HG03095 (cell line): ENCODE measurements around the gene CFAP210.

ENCODE experiments used
- ATAC-seq: cut with Tn5 transposase; IDR thresholded peaks from one replicate; pipeline ENCODE4 v1.9.1; 2021; ENCODE audit warnings: moderate library complexity; ENCODE audit not compliant: unreplicated experiment

The CFAP210 gene

GRCh38 chr2:169676357-169676756 is 17.8 kb downstream of the CFAP210 start:
- no peak for ATAC-seq

- no peak for ATAC-seq
Measured at GRCh38 chr2:169673921-169674320, 20.3 kb downstream of the CFAP210 start.

GRCh38 chr2:169673106-169673505 is 21.1 kb downstream of the CFAP210 start:
- ATAC-seq, result no peak

DNA sequence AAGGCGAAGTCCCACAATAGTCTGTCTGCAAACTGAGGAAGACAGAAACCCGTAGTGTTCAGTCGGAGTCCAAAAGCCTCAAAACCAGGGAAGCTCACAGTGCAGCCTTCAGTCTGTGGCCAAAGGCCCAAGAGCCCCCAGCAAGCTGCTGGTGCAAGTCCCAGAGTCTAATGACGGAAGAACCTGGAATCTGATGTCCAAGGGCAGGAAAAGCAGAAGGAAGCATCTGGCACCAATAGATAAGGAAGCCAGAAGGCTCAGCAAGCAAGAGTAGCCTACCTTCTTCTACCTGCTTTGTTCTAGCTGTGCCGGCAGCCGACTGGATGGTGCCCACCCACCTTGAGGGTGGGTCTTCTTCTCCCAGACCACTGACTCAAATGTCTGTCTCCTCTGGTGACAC is 21.8 kb downstream of the CFAP210 start:
- no peak for ATAC-seq

- ATAC-seq, result no peak
Measured at GRCh38 chr2:169670937-169671336, 23.3 kb downstream of the CFAP210 start.

DNA sequence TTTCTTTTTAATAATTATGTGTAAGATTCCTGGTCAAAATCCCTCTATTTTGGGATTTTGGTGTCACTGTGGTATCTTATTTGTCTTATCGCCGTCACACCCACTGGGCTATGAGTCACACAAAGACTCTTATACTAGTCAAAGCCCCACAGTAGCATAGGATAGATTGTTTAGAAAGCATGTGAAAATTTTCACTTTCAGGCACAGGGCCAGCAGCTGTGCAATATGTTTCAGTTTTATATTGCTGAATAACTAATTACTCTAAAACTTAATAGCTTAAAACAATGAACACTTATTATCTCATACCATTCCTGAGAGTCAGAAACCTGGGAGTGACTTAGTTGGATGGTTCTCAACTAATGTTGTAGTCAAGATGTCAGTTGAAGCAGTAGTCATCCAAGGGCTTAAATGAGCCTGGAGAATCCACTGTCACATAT is 24.0 kb downstream of the CFAP210 start:
- ATAC-seq, result no peak

- ATAC-seq, result no peak
Measured at GRCh38 chr2:169667583-169667982, 26.6 kb downstream of the CFAP210 start.

DNA sequence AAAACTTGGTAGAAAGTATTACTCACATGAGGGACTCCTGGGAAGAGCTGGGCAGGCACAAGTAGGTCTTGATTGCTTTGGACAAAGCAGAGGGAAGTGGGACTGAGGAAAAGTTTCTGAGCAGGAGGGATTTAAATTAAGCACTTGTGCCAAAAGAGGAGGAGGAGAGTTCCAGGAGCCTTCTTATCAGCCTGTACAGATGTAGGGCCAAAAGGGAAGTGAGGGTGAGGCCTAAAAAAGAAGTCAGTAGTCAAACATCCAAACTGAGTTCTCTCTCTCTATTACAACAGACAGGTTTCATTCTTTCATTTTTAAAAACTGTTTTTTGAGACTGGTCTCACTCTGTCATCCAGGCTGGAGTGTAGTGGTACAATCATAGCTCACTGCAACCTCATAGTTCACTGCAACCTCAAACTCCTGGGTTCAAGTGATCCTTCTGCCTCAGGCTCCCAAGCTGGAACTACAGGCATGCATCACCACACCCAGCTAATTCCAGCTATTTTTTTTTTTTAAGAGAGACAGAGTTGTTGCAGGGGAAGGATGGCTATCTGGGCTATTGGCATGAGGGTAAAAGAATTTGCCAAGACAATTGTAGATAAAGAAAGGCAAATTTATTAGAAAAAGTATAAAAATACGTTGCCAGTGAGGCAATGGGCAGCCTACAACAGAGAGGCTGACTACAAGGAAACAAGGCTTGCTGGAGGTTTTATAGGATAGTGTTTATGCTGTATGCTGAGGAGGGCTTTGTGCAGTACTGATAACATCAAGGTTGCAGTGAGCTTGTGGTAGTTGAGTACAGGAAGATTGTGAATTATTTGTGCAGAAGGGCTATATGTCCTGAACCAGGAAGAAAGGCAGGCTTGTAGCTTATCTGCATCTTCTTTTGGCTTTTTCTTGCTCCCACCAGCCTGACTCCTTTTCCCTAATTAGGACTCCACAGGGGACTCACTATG is 29.0 kb downstream of the CFAP210 start:
- no peak for ATAC-seq

- no peak for ATAC-seq
Measured at GRCh38 chr2:169664600-169664977, 29.6 kb downstream of the CFAP210 start.

GRCh38 chr2:169663247-169663646 is 31.0 kb downstream of the CFAP210 start:
- no peak for ATAC-seq

- no peak for ATAC-seq
Measured at GRCh38 chr2:169662744-169663143, 31.5 kb downstream of the CFAP210 start.

DNA sequence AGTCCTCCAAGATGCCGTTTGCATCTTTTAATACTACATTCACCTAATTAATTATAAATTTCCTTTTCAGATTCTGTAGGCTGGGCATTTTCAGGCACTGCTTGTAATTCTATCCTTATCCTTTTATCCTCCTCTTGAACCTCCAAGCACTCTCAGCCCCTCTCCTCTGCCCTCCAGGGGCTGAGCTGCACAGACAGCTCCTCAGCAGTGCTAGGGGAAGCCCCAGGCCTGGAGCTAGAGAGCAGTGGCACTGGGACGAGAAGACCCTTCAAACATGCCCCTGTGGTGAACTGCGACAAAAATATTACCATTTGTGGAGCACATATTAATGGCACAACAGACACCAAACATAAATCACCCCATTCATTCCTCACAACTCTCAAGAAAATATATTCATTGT is 32.9 kb downstream of the CFAP210 start:
- ATAC-seq, result no peak

DNA sequence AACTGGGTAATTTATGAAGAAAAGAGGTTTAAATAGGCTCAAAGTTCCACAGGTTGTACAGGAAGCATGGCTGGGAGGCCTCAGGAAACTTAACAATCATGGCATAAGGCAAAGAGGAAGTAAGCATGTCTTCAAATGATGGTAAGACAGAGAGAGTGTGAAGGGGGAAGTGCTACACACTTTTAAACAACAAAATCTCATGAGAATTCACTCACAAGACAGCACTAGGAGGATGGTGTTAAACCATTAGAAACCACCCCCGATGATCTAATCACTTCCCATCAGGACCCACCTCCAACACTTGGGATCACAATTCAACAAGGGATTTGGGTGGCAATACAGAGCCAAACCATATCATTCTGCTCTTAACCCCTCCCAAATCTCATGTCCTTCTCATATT is 34.9 kb downstream of the CFAP210 start:
- no peak for ATAC-seq

DNA sequence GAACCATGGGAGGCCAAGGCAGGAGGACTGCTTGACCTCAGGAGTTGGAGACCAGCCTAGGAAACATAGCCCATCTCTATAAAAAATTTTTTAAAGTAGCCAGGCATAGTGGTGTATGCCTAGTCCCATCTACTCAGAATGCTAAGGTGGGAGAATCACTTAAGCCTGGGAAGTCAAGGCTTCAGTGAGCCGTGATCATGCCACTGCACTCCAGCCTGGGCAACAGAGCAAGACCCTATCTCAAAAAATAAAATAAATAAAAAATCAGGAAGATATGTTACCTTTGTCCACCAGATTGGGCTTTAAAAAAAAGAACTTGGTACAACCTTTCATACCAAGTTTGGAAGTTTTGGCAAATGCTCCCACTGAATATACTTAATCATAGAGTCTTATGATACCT is 35.3 kb downstream of the CFAP210 start:
- ATAC-seq, result no peak

DNA sequence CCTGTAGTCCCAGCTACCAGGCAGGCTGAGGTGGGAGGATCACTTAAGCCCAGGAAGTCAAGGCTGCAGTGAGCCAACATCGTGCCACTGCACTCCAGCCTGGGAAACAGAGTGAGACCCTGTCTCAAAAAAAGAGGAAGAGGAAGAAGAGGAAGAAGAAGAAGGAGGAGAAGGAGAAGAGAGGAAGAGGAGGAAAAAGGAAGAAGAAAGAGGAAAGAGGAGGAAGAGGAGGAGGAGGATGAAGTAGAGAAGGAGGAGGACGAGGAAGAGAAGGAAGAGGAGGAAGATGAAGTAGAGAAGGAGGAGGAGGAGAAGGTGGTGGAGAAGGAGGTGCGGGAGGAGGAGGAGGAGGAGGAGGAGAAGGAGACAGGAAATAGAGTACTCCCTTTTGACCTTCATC is 38.0 kb downstream of the CFAP210 start:
- no peak for ATAC-seq

DNA sequence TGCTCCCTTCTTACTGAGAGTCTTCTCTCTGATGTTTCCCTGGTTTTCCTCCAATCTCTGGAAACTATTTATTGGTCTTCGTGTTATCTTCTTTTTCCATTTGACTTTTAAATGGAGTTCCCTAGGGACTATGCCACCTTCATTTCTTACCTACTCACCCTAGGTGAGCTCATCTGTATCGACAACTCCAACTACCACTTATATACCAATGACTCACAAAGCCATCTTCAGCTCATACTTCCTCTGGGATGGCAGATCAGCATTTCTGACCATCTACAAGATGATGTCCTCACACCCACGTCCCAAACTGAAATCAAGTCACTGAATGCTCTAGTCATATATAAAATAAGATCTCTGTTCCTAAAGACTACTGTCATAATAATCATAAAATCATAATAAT is 40.6 kb downstream of the CFAP210 start:
- no peak for ATAC-seq

- no peak for ATAC-seq
Measured at GRCh38 chr2:169649278-169649677, 44.9 kb downstream of the CFAP210 start.

DNA sequence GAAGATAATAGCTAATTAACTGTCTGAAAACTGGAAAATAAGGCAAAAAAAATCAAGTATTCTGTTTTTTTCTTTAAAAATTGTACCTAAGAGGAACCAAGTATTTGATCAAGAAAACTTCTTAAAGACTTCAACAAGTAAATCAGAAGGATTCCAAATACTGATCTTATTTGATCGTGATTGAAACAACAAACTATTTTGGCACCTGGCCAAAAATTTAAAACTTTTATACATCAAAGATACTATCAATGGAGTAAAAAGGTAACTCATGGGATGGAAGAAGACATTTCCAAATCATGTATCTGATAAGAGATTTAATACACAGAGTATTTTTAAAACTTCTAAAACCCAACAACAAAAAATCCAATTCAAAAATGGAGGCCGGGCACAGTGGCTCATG is 46.7 kb downstream of the CFAP210 start:
- ATAC-seq, result no peak

- no peak for ATAC-seq
Measured at GRCh38 chr2:169644173-169644572, 50.0 kb downstream of the CFAP210 start.

GRCh38 chr2:169641464-169641863 is 52.7 kb downstream of the CFAP210 start:
- no peak for ATAC-seq

- ATAC-seq, result no peak
Measured at GRCh38 chr2:169640104-169640503, 54.1 kb downstream of the CFAP210 start.

- ATAC-seq, result no peak
Measured at GRCh38 chr2:169637620-169638019, 56.6 kb downstream of the CFAP210 start.
